NCI-H524 (cell line): ENCODE results near the gene TXNDC5.
A peak's percentile ranks its signal among the peaks of the same experiment; 100 is the strongest.
"Not testable (repeated sequence)": the region's sequence is repeated elsewhere in the genome, so short reads cannot be mapped to it uniquely, and the experiment has no call there.

Experiments used
- DNase-seq, 2 experiments: peaks; one replicate each; lab custom pipeline; 2025; lab: John Stamatoyannopoulos, UW

TXNDC5 gene

GRCh38 chr6:7914311-7914710 is 3.7 kb upstream of the TXNDC5 start:
- DNase-seq: no peak

DNA sequence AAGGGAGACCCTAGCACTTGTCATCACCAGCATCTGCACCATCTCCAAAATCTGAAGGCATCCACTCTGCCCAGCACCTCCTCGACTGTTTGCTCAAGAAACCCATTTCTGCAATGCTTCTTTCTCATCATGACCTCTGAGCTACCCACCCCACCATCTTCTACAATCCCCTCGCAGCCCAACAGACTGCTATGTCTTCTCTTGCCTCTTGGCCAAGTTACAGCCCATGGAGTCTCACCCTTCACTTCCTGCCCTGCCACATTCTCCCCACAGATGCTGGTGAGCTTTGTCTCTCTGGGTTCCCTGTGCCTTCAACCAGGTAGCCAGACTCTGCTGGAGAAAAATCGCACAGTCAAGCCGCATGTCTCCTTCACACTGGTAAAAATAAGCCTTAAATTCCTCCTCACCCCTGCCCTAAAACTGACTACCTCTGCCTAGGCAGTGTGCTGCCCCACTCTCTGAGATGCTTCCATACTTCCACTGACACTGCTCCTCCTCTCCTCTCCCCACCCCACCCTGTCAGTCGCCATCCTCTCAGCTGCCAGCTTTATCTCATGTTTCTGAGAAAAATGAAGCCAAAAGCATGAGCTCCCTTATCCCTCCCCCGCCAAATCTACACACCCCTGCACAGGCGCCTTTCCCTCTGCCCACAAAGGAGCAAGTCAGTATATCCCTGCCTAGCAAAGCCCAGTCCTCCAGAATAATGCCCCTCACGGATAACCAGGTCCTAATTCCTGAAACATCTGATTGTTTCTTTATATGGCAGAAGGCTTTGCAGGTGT is 2.3 kb upstream of the TXNDC5 start:
- DNase-seq: no peak

DNA sequence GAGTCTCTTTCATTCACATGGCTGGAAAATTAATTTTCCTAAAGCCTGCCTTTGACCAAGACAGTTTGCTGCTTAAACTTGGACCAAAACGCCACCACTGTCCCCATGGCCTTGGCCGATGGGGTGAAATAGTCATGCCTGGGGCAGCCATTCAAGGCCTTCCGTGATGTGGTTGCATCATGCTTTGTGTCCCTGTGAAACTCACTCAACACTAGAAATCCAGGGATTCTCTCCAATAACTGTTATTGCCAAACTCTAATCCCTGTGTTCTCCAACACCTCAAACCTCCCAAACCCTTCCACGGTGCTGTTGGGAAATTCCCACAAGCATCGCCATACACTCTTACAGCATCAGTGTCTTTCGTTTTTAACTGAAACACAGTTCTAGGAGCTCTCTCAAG is 1.4 kb upstream of the TXNDC5 start:
- DNase-seq: no peak

- DNase-seq: no peak
Observed at GRCh38 chr6:7911345-7911725, 747 bp upstream of the TXNDC5 start.

- DNase-seq: peak; percentile 17 to 31
Observed at GRCh38 chr6:7910298-7910653, 312 bp downstream of the TXNDC5 start.

DNA sequence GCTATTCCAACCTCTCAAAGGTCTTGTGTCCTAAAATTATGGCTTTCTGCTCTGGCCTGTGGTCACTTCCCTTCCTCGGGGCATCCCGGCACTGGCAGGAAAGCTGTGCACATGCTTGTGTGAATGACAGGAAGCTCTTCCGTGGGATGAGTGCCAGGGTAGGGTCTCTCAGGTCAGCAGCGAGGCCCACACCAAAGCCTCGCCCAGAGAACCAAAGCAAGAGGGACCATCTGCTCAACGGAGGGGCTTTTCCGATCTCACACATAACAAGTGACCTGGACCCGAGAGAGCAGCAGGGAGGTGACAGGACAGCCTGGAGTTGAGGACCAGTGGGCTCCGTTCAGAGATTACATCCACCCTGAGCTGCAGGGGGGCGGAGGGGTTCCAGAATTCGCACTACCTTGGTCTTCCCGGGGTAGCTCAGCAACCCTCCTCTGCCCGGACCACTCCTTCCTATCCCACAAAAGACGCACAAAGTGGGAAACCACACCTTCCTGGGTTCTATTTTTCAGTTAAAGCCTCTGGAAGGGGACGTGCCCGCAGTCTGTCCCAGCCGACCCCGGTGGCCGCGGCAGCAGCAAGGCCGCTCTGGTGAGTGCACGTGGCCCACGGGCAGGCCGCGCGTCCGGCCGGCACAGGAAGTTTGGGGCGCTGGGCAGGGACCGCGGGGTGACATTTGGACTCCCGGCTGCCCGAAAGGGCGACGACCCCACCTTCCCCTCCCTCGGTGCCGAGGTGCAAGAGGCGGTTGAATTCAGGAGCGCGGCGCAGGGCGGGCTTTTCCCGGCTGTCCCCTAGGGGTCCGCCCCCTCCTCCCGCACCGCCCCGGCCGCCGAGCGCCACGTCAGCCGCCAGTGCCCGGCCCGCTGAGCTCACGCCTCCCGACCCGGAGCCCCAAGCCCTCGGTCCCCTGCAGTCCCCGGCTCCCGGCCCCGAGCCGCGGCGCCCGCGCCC is 988 bp downstream of the TXNDC5 start:
- peak in 1 of 2 experiments; percentile 21 for DNase-seq

DNA sequence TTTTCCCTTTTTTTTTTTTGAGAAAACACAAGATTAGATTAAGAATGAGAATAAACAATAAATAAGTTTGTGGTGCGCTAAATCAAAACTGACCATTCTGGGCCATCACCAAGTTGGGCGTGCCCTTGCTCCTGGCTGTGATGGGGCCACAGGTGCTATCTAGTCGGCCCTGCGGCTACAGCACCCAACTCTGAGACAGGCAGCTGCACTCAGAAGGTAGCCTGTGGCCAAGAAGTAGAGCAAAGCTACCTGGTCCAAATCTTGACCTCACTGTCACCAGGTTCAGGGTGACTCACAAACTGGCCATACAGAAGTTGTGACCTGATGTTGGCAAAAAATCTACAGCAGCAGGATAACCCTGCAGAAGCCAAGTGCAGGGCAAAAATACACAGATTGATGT is 3.4 kb downstream of the TXNDC5 start:
- DNase-seq: no peak

DNA sequence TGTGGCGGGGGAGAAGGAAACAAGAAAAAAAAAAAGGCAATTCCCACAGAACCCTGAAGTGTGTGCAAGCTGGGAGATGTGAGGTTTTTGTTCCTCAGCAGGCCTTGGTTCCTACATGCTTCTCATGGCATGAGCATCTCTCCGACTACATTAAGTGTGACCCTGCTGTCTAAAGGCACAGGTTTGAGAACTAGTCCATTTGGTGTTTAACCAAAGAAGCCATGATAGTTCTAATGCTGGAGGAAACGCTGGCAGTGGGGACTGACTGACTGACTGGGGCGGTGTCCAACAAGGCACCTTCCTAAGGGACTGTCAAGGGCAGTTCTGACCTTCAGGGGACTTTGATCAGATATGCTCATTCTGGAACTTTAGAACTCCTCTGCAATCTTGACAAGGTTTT is 3.8 kb downstream of the TXNDC5 start:
- no peak for DNase-seq

DNA sequence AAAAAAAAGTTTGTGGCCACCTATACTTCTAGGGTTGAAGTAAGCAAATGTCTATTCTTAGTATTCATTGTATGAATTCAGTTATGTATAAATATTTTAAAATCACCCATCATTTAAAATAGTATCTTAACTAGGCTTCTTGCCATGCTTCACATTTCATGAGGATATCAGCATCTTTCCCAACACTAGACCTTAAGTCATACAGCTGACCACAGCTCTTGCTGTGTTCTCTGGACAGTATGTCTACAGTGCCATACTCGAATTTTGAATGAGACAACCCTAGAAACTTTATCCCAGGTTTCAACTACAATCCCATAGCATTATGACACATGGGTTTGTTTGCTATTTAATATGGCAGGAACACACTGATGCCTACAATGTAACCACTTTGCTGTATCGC is 5.2 kb downstream of the TXNDC5 start:
- DNase-seq: no peak

GRCh38 chr6:7904654-7905319 is 5.8 kb downstream of the TXNDC5 start:
- no peak for DNase-seq

DNA sequence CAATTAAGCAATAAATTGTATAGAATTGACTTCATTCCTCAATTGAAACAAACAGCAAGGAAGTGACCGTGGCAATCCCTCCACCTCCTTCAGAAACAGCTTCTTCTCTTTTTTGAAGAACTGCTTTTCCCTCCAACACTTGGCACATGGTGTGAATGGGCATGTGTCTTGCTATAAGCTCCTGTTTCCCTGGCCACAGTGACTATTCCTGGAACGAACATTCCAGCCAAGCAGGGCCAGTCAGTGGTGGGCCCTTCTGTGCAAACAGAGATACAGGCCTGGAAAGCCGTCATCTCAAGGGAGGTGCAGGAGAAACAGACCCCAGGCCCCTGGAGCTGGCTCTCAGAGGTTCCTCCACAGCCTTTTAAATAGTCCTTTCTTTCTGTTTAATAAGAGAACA is 6.9 kb downstream of the TXNDC5 start:
- no peak for DNase-seq

GRCh38 chr6:7902867-7903266 is 7.7 kb downstream of the TXNDC5 start:
- DNase-seq: no peak

- no peak for DNase-seq
Observed at GRCh38 chr6:7902221-7902620, 8.4 kb downstream of the TXNDC5 start.

DNA sequence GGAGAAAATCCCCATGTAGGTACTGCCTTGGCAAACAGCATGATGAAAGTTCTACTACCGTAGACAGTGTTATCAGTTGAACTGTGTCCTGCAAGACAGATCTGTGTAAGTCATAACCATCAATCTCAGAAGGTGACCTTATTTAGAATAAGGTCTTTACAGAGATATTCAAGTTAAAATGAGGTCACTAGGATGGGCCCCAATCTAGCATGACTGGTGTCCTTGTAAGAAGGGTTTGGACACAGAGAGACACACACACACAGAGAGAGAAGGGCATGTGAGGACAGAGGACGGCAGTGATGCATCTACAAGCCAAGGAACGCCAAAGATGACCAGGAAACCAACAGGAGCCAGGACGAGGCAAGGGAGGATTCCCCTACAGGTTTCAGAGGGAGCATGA is 8.8 kb downstream of the TXNDC5 start:
- no peak for DNase-seq

DNA sequence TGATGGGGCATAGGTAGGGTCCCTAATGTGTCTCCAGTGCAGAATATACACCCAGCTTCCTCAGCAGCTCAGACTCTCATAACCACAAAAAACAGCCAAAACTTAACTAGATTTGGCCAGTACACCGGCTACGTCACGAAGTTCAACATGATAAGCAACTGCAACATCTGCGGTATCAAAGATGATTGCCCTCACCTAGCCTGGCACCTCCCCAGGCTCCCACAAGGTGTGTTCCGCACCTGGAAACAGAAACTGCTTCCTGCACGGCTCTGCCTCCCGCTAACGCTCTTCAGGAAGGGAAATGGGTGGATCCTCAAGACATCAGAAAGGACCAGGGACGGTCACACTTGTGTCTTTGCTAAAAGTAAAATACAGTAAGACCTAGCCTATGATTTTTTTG is 9.5 kb downstream of the TXNDC5 start:
- DNase-seq: no peak

- DNase-seq: no peak
Observed at GRCh38 chr6:7900621-7901020, 10.0 kb downstream of the TXNDC5 start.

DNA sequence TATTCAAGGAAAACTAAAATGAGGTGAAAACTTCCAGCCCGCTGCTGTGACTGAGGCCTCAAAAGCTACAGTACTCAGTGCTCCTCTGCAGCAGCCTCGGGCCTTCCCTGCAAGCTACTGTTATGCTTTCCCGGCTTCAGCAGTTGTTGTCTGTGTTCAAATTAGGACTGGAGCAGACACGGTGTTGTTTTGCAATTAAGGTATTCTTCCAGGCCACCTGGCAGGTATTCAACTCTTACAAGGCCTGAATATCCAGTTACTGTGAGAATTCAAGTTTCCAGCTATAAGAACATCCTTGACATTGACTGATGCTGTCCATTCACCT is 10.7 kb downstream of the TXNDC5 start:
- DNase-seq: no peak

DNA sequence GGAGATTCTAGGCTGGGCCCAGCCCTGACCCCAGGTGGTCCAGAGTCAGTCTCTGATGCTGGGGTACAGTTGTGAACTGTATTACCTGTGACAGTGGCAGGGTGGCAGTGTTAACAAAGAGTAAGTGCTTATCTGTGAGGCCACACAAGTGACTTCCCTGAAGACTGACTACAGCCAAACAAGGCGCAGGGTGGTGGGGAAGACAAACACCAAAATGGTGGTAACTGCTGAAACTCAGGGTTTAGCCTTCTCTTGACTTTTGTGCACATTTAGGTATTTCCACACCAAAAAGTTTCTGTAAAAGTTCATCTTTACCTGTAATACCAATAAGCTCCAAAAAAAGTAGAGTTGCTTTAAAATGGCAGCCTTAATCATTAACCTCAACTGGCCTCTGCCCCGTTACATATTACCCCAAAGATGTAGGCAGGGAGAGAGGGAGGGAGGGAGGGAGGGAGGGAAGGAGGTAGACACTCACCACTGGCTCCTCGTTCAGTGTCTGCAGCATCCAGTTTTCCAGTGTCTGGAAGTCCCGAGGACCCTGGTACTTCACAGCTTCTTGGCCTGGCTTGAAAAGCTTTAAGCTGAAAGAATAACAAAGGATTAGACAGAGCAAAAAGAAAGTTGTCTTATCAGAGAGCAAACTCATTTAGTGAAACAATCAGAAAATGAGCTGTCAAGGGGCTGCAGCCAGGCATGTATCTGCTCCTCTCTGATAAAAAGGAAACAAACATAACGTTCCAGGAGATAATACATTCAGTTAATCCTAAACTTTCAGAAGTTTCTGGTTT is 11.3 kb downstream of the TXNDC5 start:
- DNase-seq: no peak

- DNase-seq: not testable (repeated sequence)
Observed at GRCh38 chr6:7898193-7898586, 12.4 kb downstream of the TXNDC5 start.

DNA sequence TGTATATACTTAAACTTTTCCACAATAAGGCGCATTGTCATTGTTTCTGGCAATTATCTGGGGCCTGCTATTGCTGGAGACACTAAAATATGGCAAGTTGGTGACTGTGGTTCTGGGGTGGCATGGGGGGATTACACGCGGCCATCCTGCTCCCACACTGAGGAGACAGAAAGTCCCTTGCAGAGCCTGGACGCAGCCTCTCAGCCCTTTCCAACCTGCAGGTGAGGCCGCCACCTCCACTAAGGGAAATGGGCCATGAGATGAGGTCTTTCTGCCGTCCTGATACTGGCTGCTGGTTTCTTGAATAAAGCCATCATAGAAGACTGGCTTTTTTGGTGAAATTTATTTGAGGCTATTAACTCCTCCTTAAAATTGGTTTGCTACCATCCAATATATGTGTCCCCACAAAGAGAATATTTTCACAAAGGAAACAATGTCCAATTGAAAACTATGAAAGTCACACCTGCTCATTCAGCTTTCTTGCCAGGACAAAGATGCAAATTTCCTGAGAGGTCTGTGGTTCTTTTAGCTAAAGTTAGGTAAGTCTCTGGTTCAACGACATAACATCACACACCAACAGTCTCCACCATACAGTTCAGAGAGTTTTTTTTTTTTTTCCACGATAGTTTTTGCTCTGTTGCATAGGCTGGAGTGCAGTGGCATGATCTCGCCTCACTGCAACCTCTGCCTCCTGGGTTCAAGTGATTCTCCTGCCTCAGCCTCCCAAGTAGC is 13.0 kb downstream of the TXNDC5 start:
- DNase-seq: no peak

DNA sequence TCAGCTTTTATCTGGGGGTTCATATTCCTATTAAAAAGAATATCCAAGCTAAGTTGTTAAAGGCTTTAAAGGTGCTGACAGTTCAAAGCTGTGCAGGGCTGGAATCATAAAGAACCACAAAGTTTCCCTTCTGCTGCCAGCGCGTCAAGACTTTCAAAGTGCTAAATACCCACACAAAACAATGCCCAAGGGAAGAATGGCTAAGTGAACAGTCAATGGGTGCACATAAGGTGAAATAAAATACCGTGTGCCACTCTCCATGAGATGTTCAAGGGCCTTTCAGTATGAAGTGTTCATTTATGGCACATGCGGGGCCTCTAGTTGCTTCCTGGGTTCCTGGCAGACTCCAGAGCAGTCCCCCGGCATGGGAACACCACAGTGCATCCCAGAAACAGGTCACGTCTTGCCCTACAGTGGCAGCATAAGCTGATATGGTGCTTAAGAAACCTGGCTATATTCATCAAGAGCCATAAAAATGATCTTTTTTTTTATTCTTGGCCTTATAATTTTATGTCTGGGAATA is 14.1 kb downstream of the TXNDC5 start:
- DNase-seq: no peak
